Smooth muscle cell of the brain vasculature (primary cell): ENCODE measurements around the gene UCN2.
"Not testable (repeated sequence)": the region's sequence is repeated elsewhere in the genome, so short reads cannot be mapped to it uniquely, and the experiment has no call there.

Source experiments
- DNase-seq: peaks from one replicate; pipeline ENCODE4 v3.0.0-alpha.2; 2012; ENCODE audit warnings: low read depth, low spot score

Gene UCN2

GRCh38 chr3:48562367-48563095 is 1.1 kb downstream of the UCN2 start:
- no peak for DNase-seq

- DNase-seq, result no peak
Measured at GRCh38 chr3:48561045-48561736, 2.4 kb downstream of the UCN2 start.

- no peak for DNase-seq
Measured at GRCh38 chr3:48560648-48561018, 2.9 kb downstream of the UCN2 start.

- DNase-seq, result no peak
Measured at GRCh38 chr3:48558493-48559134, 5.0 kb downstream of the UCN2 start.

- DNase-seq, result peak; percentile 94
Measured at GRCh38 chr3:48556796-48557626, 6.6 kb downstream of the UCN2 start, which contains the start of gene PFKFB4. Gene PFKFB4 (minus strand): TSS chr3:48556803. CDS start chr3:48556777, 26 bp downstream.

- no peak for DNase-seq
Measured at GRCh38 chr3:48555949-48556795, 7.4 kb downstream of the UCN2 start.

- DNase-seq, result no peak
Measured at GRCh38 chr3:48555231-48555948, 8.2 kb downstream of the UCN2 start.

- DNase-seq, result no peak
Measured at GRCh38 chr3:48553886-48554845, 9.4 kb downstream of the UCN2 start.

GRCh38 chr3:48553361-48553760 is 10.2 kb downstream of the UCN2 start:
- no peak for DNase-seq

- no peak for DNase-seq
Measured at GRCh38 chr3:48552111-48552951, 11.2 kb downstream of the UCN2 start.

- not testable (repeated sequence) for DNase-seq
Measured at GRCh38 chr3:48551651-48552050, 11.9 kb downstream of the UCN2 start.

GRCh38 chr3:48548729-48549705 is 14.6 kb downstream of the UCN2 start:
- no peak for DNase-seq

GRCh38 chr3:48548126-48548525 is 15.5 kb downstream of the UCN2 start:
- DNase-seq, result no peak

- no peak for DNase-seq
Measured at GRCh38 chr3:48546203-48546829, 17.3 kb downstream of the UCN2 start.

- no peak for DNase-seq
Measured at GRCh38 chr3:48544141-48544540, 19.4 kb downstream of the UCN2 start.

GRCh38 chr3:48543271-48543866 is 20.2 kb downstream of the UCN2 start:
- no peak for DNase-seq
